ENCODE results near the gene GGNBP2. TPM values are rescaled to one million over a fixed set of nuclear protein-coding genes. Genes with fewer than 3 reads are reported as not detected.
"Not testable (repeated sequence)": the region's sequence is repeated elsewhere in the genome, so short reads cannot be mapped to it uniquely, and the experiment has no call there.

The GGNBP2 gene
- total RNA-seq, 4 donors from 2014 or later: 41.6 to 55.8 (median 54.2) TPM

DNA sequence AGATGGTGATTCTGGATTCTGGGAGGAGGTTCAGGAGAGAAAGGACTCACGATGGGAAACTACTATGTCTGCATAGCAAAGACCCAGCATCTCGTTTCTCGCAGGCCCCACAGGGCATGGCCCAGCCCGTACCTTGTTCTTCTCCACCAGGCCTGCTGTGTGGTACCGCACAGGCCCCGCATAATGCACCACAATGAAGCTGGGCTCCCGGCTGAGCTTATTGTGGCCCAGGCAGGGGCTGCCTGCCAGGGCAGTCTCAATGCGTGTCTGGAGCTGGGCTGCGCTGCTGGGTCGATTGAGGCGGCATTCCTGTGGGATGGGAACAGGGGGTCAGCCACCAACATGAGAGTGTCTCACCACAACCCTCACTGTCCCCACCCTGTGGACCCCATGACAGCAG is 37.9 kb upstream of the GGNBP2 start:
- H3K36me3 ChIP-seq: peaks cover 10 to 94% (median 79%) of the 10 kb centered on the region in 4 donors
- intact Hi-C loops (cut with DNase I): no loop called here
- H3K9me3 ChIP-seq: no peaks in the 10 kb centered on the region
- no peak for DNase-seq (ENCODE audit: extremely low spot score)
- WGBS: 100% methylated on average over 2 of the region's 11 CpGs
- no peaks in the 10 kb centered on the region for H3K27me3 ChIP-seq
- no peak overlapping the region for H3K4me3 ChIP-seq
- H3K4me1 ChIP-seq: no peaks in the 10 kb centered on the region
- no peak overlapping the region for H3K27ac ChIP-seq (replicated peaks in 1 of 4)
- TF ChIP-seq, protein P1, sequence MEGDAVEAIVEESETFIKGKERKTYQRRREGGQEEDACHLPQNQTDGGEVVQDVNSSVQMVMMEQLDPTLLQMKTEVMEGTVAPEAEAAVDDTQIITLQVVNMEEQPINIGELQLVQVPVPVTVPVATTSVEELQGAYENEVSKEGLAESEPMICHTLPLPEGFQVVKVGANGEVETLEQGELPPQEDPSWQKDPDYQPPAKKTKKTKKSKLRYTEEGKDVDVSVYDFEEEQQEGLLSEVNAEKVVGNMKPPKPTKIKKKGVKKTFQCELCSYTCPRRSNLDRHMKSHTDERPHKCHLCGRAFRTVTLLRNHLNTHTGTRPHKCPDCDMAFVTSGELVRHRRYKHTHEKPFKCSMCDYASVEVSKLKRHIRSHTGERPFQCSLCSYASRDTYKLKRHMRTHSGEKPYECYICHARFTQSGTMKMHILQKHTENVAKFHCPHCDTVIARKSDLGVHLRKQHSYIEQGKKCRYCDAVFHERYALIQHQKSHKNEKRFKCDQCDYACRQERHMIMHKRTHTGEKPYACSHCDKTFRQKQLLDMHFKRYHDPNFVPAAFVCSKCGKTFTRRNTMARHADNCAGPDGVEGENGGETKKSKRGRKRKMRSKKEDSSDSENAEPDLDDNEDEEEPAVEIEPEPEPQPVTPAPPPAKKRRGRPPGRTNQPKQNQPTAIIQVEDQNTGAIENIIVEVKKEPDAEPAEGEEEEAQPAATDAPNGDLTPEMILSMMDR (IDR thresholded peaks at IDR 0.05): no peak
- no peak for TF ChIP-seq POLR2A (IDR thresholded peaks at IDR 0.05; ENCODE audit: low read depth)
- TF ChIP-seq POLR2AphosphoS5 (IDR thresholded peaks at IDR 0.05): no peak
- TF ChIP-seq EP300 (IDR thresholded peaks at IDR 0.05): no peak

DNA sequence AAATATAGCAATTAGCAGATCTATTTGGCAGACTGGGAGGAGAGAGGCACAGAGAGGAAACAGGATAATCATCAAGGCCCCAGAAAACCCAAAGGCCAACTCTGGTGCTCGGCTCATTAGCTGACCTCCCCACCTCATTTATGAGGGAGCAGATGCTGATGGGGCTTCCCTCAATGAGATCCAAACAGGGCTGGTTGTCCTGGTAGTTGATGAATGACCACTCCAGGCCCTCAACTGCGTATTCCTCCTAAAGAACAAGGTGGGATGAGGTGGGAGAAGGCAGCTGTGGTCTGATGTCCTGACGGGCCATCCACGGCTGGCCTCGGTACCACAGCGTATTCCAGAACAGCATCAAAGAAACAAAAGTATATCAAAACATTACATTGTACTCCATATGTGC is 37.5 kb upstream of the GGNBP2 start:
- intact Hi-C loops (cut with DNase I): no loop called here
- peaks cover 10 to 90% (median 77%) of the 10 kb centered on the region in 4 donors for H3K36me3 ChIP-seq
- TF ChIP-seq POLR2AphosphoS5 (IDR thresholded peaks at IDR 0.05) (no peak), POLR2A (IDR thresholded peaks at IDR 0.05; ENCODE audit: low read depth) (no peak), EP300 (IDR thresholded peaks at IDR 0.05) (no peak)
- TF ChIP-seq, protein P1 (IDR thresholded peaks at IDR 0.05): no peak
- H3K27ac ChIP-seq (replicated peaks in 1 of 4): no peak overlapping the region
- H3K4me1 ChIP-seq: no peaks in the 10 kb centered on the region
- no peaks in the 10 kb centered on the region for H3K9me3 ChIP-seq
- H3K27me3 ChIP-seq: no peaks in the 10 kb centered on the region
- no peak overlapping the region for H3K4me3 ChIP-seq
- no peak for DNase-seq (ENCODE audit: extremely low spot score)
- 97% methylated on average over 6 of the region's 6 CpGs for WGBS

DNA sequence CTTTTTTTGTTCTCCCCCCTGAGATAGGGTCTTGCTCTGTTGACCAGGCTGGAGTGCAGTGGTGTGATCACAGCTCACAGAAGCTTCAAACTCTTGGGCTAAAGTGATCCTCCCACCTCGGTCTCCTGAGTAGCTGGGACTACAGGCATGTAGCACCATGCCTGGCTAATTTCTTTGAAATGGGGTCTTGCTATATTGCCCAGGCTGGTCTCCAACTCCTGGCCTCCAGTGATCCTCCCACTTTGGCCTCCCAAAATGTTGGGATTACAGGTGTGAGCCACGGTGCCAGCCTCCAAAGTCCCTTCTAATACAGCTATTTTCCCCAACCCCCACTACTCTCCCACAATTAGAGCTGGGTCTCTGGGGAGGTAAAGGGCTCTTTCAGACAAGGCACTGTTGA is 36.3 kb upstream of the GGNBP2 start:
- H3K27me3 ChIP-seq; intact Hi-C loops (cut with DNase I); H3K27ac ChIP-seq (replicated peaks in 1 of 4); DNase-seq (ENCODE audit: extremely low spot score); H3K4me3 ChIP-seq; H3K4me1 ChIP-seq; H3K9me3 ChIP-seq: not testable (repeated sequence)
- peaks cover 9 to 91% (median 75%) of the 10 kb centered on the region in 4 donors for H3K36me3 ChIP-seq
- WGBS: 90% methylated on average over 2 of the region's 2 CpGs

DNA sequence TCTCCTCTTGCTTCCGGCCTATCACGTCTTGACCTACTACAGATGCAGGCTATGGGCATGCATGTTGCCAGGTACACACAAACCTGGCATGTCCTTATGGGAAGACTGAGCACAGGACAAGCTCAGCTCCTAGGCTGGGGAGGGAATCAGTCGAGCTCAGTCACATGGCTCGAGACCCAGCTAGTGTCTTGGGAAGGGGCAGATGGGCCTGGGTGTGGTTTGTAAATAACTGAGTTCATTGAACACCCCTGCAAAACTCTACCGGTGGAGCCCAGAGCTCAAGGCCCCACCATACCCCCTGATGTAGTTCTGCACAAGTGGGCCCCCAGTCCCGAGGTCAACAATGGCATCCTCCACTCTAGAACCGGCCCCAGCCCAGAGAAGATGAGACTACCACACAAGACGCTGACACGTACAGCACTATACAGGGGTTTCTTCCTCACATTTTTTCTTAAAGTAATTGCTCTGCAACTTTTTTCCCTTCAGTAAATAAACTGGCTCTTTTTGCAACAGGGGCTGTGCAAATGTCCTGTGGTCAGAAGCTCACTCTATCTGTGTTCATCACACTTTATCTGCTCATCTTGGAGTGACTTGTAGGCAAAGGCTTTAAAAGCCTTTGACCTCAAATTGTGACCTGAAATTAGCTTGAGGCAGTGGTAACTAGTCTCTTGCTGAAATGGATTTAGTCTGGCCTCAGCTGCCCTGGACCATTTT is 35.3 kb upstream of the GGNBP2 start:
- 97% methylated on average over 5 of the region's 9 CpGs for WGBS
- H3K27me3 ChIP-seq: no peaks in the 10 kb centered on the region
- TF ChIP-seq POLR2A (IDR thresholded peaks at IDR 0.05; ENCODE audit: low read depth) (no peak), POLR2AphosphoS5 (IDR thresholded peaks at IDR 0.05) (no peak), EP300 (IDR thresholded peaks at IDR 0.05) (no peak)
- TF ChIP-seq, protein P1 (IDR thresholded peaks at IDR 0.05): no peak
- DNase-seq (ENCODE audit: extremely low spot score): no peak
- H3K36me3 ChIP-seq: peaks cover 0 to 91% (median 69%) of the 10 kb centered on the region in 4 donors
- no peaks in the 10 kb centered on the region for H3K4me1 ChIP-seq
- intact Hi-C loops (cut with DNase I): no loop called here
- H3K4me3 ChIP-seq: no peak overlapping the region
- no peak overlapping the region for H3K27ac ChIP-seq (replicated peaks in 1 of 4)
- H3K9me3 ChIP-seq: no peaks in the 10 kb centered on the region

DNA sequence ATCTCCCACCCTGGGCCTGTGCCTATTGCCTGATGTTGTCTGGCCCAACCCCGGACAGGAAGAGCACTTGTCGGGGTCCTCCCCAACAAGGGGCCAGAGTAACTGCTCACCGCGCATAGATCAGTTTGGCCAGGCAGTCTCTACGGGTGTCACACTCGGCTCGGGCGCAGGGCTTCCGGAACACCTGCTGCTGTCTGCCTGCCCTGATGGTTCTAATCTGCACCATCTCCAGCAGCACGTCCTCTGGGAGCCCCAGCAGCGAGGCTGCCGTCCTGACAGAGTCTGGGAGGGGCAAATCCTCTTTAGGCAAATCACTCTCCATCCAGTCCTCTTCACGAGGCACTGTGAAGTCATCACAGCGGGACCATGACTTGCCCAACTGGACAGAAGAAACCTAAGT is 34.1 kb upstream of the GGNBP2 start:
- intact Hi-C loops (cut with DNase I): no loop called here
- peaks cover 0 to 91% (median 67%) of the 10 kb centered on the region in 4 donors for H3K36me3 ChIP-seq
- no peak for DNase-seq (ENCODE audit: extremely low spot score)
- peaks cover 0 to 3% (median 0%) of the 10 kb centered on the region in 4 donors for H3K4me1 ChIP-seq
- no peaks in the 10 kb centered on the region for H3K27me3 ChIP-seq
- WGBS: 97% methylated on average over 5 of the region's 14 CpGs
- TF ChIP-seq, protein P1 (IDR thresholded peaks at IDR 0.05): no peak
- TF ChIP-seq EP300 (IDR thresholded peaks at IDR 0.05) (no peak), POLR2AphosphoS5 (IDR thresholded peaks at IDR 0.05) (no peak), POLR2A (IDR thresholded peaks at IDR 0.05; ENCODE audit: low read depth) (no peak)
- H3K4me3 ChIP-seq: no peak overlapping the region
- H3K27ac ChIP-seq (replicated peaks in 1 of 4): no peak overlapping the region
- H3K9me3 ChIP-seq: no peaks in the 10 kb centered on the region

All from esophagus muscularis mucosa (tissue), 4 donors.